ENCODE data around the gene PDE7B. TPM values are rescaled to one million over a fixed set of nuclear protein-coding genes. Genes with fewer than 3 reads are reported as not detected.

PDE7B gene
- total and polyA plus RNA-seq, 2 of the 4 experiments (the other 2 are of a cell fraction): 7.8 to 12.4 TPM

DNA sequence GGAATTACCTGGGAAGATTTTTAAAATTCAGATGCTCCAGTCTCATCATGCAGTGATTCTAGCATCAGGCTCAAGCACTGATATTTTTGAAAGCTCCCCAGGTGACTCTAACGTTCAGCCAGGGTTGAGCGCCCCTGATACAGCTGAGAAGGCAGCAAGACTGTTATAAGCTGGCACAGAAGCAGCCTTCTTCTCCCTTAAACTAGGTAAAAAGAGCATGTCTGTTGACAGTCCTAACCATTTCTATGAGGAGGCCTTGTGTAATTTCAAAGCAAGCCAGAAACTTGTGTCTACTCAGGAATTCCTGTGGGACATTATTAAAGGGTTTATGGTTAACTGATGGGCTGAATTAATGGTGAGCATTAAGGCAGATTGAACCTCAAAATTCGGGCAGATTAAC, 141.9 kb downstream of the PDE7B start:
- Histone ChIP-seq H3K36me3 (ENCODE audit: control insufficient read depth, insufficient read depth, low read length) (no peaks in the 10 kb centered on the region), H2AK9ac (replicated peaks; ENCODE audit: low read depth, low read length, poor library complexity) (no peak overlapping the region), H3K9ac (ENCODE audit: low read depth, low read length) (no peak overlapping the region), H3K18ac (ENCODE audit: low read depth, low read length) (peak overlapping the region; percentile 72; the same call in 1 of the 2 replicates), H3K4me2 (ENCODE audit: low read depth, low read length) (no peak overlapping the region), H4K8ac (ENCODE audit: low read depth in 2 of 2, low read length in 2 of 2) (peak overlapping the region in 1 of 2 experiments; percentile 45; a peak in 2 of 4 replicates), H2AFZ (replicated peaks; ENCODE audit: low read length, poor library complexity) (no peak overlapping the region), H3K79me1 (ENCODE audit: low read depth in 1 of 2, low read length in 2 of 2) (peaks cover 20 to 27% of the 10 kb centered on the region in 2 experiments), H4K20me1 (ENCODE audit: insufficient read depth, low read length) (no peaks in the 10 kb centered on the region), H3K4me1 (ENCODE audit: control insufficient read depth, insufficient read depth, low read length) (peaks cover 7% of the 10 kb centered on the region), H3K27me3 (ENCODE audit: control insufficient read depth, insufficient read depth, low read length) (no peaks in the 10 kb centered on the region), H3K9me1 (ENCODE audit: insufficient read depth, low read length) (0 out of 2 replicates have a peak, but pooled peaks cover 2% of the 10 kb centered on the region), H3K56ac (ENCODE audit: extremely low read depth, insufficient read depth, low read length) (no peak overlapping the region), H4K91ac (ENCODE audit: insufficient read depth, low read depth, low read length) (peak overlapping the region; percentile 39; the same call in 1 of the 2 replicates), H3K4me3 (ENCODE audit: insufficient read depth, low read depth, low read length) (no peak overlapping the region), H2BK20ac (ENCODE audit: low read depth, low read length) (peak overlapping the region; percentile 65; the same call in 1 of the 2 replicates), H3K4ac (ENCODE audit: low read depth, low read length) (peak overlapping the region; percentile 62; the same call in 1 of the 2 replicates), H3K27ac (ENCODE audit: insufficient read depth, low read length) (no peak overlapping the region), H2BK120ac (ENCODE audit: low read depth, low read length) (peak overlapping the region; percentile 74; the same call in 1 of the 2 replicates), H3K9me3 (ENCODE audit: control insufficient read depth, insufficient read depth, low read length) (no peaks in the 10 kb centered on the region), H3K14ac (replicated peaks; ENCODE audit: low read depth, low read length) (peak overlapping the region; percentile 43; the same call in 1 of the 2 replicates), H4K5ac (ENCODE audit: low read depth, low read length) (peak overlapping the region; percentile 36; the same call in 1 of the 2 replicates), H2BK5ac (ENCODE audit: low read depth, low read length, poor library complexity, severe bottlenecking) (peak overlapping the region; percentile 2), H2AK5ac (ENCODE audit: low read depth, low read length) (peak overlapping the region; percentile 10; the same call in 1 of the 2 replicates), H3K23ac (ENCODE audit: low read depth, low read length) (no peak overlapping the region), H2BK15ac (ENCODE audit: low read depth, low read length) (peak overlapping the region; percentile 29; the same call in 2 of the 3 replicates)
- no TSS peak for BruUV-seq (replicated peaks)
- intact Hi-C loops (cut with micrococcal nuclease): no loop called here
- ChIA-PET POLR2A (ENCODE audit: unreplicated experiment) (no interaction called here), CTCF (no interaction called here)
- DNase-seq (no peak), ATAC-seq (ENCODE audit: low read depth) (no peak)
- TF ChIP-seq RFX5 (IDR thresholded peaks at IDR 0.05; ENCODE audit: low read depth, low read length) (no peak), NFE2L2 (IDR thresholded peaks at IDR 0.05; ENCODE audit: low read depth, low read length) (no peak), RAD21 (IDR thresholded peaks at IDR 0.05; ENCODE audit: low read length) (no peak), MAFK (IDR thresholded peaks at IDR 0.05; ENCODE audit: low read depth, low read length) (no peak), RCOR1 (IDR thresholded peaks at IDR 0.05; ENCODE audit: insufficient replicate concordance, low read length) (no peak), CHD1 (IDR thresholded peaks at IDR 0.05; ENCODE audit: low read depth, low read length) (no peak), CEBPB (IDR thresholded peaks at IDR 0.05; ENCODE audit: low read depth, low read length) (no peak), BHLHE40 (IDR thresholded peaks at IDR 0.05; ENCODE audit: low read depth, low read length) (no peak)
- TF ChIP-seq, protein P1, sequence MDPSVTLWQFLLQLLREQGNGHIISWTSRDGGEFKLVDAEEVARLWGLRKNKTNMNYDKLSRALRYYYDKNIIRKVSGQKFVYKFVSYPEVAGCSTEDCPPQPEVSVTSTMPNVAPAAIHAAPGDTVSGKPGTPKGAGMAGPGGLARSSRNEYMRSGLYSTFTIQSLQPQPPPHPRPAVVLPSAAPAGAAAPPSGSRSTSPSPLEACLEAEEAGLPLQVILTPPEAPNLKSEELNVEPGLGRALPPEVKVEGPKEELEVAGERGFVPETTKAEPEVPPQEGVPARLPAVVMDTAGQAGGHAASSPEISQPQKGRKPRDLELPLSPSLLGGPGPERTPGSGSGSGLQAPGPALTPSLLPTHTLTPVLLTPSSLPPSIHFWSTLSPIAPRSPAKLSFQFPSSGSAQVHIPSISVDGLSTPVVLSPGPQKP (IDR thresholded peaks at IDR 0.05; ENCODE audit: borderline replicate concordance, low read depth, low read length): no peak
- TF ChIP-seq, protein P2, sequence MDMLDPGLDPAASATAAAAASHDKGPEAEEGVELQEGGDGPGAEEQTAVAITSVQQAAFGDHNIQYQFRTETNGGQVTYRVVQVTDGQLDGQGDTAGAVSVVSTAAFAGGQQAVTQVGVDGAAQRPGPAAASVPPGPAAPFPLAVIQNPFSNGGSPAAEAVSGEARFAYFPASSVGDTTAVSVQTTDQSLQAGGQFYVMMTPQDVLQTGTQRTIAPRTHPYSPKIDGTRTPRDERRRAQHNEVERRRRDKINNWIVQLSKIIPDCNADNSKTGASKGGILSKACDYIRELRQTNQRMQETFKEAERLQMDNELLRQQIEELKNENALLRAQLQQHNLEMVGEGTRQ (IDR thresholded peaks at IDR 0.05; ENCODE audit: low read depth, low read length): no peak
- in situ Hi-C loops (cut with MboI; ENCODE audit: low sequenced_read_pairs): no loop called here
- dilution Hi-C loops (cut with HindIII; ENCODE audit: low sequenced_read_pairs, unreplicated experiment): no loop called here
- WGBS, 2 experiments (ENCODE audit: extremely low coverage in 2 of 2, insufficient read length in 1 of 2): no CpG with 5 or more reads among the region's 3 CpGs
